HG02981 (cell line): ENCODE results near the gene C1orf105.
"Not testable (repeated sequence)": the region's sequence is repeated elsewhere in the genome, so short reads cannot be mapped to it uniquely, and the experiment has no call there.

Experiments used
- ATAC-seq: cut with Tn5 transposase; IDR thresholded peaks from one replicate; pipeline ENCODE4 v1.9.1; 2021; ENCODE audit warnings: mild to moderate bottlenecking, moderate library complexity; ENCODE audit not compliant: unreplicated experiment

C1orf105 gene

DNA sequence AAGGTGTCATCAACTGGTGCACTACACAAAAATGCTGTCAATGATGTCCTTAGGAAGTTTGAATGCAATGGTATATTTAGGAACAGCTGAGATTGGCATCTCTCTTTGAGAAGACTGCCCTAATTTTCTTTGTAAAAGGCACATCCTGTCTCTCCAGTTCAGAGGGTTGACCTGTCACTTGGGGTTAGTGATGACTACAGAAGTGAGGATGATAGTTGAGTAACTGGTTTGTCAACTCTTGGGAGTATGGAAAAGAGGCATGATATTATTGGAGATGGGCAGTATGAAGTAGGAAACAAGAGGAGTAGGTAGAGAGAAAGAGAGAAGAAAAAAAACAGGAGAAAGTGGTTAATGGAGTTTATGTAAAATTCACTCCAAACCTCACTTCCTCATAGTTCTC is 63.8 kb downstream of the C1orf105 start:
- no peak for ATAC-seq

DNA sequence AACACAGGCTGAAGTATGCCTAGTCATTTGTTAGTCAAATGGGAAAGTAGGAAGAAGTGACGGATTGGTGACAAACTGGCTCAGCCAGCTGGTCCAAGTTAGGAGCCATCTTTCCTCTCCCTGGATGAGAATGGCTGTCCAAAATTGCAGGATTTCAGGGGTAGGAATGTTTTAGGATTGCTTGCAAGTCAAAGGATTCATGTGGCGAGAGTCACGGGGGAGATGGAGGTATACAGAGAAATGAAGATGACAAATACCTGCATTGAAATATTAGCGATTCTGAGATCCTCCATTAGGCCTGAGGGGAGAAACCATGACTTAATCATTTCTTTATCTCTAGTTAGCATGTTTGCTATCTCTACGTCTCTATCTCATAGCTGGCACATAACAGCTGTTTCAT is 65.1 kb downstream of the C1orf105 start:
- ATAC-seq: no peak

DNA sequence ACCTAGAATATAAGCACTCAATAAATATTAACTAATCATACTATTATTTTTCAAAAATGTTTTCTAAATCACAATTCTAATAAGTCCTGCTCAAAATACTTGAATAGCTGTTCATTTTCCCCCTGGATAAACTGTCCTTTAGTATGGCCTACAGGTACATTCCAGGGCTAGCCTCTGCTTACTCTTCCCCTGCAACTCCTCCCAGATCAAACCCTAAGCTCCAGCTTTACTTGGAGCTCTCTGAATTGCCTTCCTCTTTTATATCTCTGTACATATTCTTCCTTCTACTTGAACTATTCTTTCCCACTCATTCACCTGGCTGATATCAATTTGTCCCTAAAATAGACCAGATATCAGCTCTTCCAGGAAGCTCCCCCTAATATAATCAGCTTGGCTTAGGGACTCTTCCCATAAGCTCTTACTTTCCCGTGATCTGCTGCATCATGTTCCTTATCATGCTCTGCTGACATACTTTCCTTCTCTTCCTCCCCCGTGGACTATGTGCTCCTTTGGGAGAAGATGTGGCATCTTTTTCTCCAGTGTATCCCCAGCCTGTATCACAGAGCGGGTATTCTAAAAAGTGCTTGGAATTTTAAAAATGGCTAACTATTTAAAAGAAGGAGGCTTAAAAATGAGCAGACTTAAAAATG is 66.4 kb downstream of the C1orf105 start:
- no peak for ATAC-seq

DNA sequence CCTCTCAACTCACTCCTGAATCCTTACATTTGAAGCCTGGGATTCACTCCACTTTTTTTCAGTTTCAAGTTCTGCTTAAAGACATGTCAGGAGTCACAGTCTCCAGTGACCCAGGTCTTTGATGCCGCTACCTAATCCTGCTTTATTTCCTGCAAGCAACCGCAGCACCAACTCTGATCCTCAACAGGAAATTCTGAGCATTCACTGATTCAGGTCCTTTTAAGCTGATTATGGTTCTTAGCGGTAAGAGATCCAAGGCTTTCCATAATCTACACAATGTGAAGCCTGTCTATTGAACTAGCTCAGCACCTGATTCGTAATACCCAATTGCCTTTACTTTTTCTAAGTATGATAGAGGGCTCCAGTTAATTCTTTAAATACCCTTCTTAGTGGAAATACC is 67.1 kb downstream of the C1orf105 start:
- ATAC-seq: no peak

DNA sequence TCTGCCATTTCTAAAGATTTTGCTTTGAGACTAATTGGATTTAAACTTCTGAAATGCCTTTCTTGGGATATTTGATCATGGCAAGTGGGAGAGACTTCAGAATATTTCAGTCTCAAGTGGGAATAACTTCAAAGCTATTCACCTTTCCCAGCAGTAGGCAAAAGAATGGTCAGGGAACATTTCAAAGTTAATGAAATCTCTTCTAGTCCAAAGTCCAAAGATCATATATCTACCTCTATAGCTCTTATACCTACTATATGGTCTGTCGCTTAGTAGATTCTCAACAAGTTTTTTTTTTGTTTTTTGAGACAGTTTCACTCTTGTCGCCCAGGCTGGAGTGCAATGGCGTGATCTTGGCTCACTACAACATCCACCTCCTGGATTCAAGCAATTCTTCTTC is 67.9 kb downstream of the C1orf105 start:
- no peak for ATAC-seq

DNA sequence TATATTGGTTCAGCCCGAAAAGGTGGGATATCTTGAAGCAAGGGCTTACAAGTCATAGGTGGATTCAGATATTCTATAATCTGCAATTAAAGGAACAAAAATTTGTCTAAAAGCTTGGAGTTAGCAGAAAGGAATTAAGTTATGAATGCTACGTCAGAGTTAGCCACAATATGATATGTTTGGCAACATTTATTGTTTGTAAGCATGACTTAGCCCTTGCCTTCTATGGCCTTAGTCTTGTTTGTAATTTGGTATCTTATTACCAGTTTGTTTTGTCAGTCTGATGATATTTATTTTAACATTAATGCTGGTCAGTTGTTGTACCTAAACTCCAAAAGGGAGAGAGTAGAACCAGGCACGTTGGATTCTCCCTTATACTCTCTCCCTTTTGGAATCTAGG is 69.4 kb downstream of the C1orf105 start:
- ATAC-seq: no peak

DNA sequence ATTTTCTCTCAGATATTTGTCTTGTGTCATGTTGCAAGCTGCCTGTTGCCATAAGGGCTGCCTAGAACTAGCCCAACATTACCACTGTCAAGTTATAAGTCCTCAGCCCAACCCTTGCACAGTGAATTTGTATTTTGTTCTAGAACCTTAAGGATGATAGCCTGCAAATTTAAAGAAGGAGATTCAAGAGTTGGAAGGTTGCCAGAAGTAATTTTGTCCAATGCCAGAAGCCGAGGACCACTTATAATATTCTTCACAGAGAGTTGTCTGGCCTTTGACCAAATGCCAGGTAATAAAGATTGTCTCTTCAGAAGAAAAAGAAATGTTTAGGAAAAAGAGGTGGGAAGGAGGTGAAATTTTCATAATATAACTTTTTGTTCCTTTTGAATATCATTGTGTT is 71.9 kb downstream of the C1orf105 start:
- no peak for ATAC-seq

DNA sequence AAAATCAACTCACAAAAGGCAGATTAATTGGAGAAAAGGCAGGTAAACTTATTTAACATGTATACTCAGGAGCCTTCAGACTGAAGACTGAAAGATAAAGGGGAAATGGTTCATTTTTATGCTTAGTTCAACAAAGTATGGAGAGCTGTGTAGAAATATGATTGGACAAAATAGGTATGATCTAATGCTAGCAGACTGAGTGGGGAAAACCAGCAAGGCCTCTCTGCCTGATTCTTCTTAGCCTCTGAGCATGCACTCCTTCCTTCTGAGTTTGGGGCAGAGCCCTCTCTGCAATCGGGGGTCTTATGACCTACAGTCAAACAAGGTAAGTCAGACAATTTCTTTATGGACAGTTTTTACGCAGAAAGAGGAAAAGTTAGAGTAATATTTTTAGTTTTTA is 73.7 kb downstream of the C1orf105 start:
- ATAC-seq: no peak

DNA sequence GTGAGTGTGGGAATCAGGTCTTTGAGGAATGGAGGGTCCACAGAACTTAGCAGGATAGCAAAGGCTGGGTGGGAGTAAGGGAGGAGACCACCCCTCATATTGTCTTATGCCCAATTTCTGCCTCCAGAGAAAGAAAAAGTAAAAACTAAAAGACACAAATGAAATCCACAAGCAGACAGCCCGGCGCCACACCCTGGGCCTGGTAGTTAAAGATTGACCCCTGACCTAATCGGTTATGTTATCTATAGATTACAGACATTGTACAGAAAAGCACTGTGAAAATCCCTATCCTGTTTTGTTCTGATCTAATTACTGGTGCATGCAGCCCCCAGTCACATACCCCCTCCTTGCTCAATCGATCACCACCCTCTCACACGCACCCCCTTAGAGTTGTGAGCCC is 75.6 kb downstream of the C1orf105 start:
- ATAC-seq: not testable (repeated sequence)

DNA sequence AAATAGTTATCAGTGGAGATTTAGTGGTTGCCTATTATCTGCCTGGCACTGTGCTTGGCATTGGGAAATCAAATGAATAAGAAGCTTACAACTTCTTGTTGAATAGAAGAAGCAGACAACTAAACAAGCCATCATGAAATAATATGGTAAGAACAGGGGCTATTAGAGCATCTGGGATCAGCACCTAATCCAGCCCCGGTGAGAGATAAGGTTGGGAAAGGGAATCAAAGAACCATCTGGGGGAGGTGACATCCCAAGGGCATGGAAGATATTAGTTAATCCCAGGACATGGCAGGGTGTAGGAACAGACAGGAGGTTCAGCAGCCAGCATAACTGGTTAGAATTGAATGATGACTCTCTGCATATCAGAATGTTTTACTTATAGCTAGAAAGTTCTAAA is 76.2 kb downstream of the C1orf105 start:
- ATAC-seq: no peak

DNA sequence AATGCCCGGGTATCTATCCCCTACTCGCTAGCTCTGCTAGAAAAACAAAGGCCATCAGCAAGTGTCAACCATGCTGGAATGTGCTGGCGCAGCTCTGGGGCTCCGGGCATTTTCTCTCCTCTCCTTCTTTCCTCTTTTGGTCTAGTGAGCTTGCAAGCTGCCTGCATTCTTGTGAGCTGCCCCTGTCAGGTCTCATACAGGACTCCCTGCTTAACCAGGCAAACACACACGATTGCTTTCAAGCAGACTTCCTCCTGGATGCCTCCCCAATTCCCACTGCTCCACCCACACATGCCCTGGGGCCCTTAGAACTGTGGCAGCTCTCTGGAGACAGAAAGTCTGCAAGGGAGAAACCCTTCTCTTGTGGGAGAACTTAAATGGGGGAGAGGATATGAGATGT is 76.7 kb downstream of the C1orf105 start:
- ATAC-seq: no peak

DNA sequence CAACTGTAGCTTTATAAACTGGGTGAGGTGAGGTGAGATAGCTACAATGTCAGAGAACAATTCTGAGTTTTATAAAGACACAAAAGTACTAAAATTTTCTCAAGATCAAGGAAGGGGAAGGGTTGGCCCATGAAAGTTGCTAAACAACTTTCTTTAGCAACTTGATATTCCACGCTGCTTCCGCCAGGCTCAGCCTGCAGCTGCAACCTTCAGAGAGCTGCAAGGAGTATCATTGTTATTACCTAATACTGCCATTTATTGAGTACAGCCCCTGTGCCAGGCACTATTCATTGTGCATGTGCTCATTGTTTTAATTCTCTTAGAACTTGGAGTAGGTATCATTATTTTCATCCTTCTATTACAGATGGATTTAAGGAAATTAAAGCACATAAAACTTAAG is 78.4 kb downstream of the C1orf105 start:
- no peak for ATAC-seq

DNA sequence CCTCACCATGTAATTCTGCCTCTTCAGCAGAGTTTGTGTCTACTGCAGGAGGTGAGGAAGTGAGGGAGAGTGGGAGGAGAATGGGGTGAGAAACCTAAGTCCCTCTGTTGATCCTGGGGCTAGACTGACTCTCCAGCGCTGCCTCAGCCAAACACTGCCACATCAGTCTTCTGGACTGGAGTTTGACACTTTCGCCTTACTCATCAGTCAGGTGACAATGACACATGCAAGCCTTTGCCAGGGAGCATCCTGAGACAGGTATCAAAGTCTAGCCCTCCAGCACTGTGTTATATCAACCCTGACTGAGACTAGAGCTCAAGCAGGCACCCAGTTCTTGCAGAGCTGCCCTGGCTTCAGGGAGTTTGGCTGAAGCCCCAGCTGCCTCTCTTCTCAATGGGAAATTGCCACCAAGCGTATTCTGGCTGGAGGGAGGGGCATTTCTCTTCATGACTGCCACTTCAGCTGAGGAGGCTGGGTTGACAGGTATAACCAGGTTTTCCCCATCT is 79.2 kb downstream of the C1orf105 start:
- ATAC-seq: no peak

DNA sequence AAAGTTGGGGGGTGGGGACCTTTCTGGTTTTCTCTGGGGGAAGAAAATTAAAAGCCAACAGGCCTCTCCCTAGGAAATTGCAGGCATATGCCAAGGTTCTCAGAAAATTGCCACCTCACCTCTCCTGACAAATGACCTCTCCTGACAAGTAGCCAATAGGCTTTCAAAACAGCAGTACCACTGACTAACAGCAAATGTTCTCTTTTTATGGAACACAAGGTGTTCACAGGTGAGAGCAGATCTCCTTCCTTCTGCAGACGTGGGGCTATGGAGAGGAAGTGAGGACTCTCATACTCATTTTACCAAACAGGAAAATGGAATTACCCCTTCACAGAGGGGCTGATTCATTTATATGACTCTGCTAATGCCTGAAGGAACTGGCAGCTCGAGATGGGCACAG is 79.7 kb downstream of the C1orf105 start:
- ATAC-seq: no peak

DNA sequence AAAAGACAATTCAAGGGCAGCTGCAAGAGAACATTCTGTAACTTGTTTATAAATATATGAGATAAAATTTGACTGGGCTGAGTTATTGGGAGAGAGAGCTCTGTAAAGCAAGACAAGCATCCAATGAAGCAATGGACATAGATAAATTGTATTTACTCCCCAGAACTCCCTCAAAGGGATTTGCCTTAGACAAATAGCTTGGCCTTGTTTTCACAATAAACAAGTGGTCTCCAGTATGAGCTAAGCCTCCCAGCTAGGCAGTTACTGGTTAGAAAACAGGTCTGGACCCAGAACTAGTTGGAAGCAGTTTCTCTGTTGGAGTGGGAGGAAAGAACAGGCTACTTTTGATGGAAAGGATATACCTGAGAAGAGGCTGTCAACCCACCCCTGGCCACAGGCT is 87.3 kb downstream of the C1orf105 start:
- no peak for ATAC-seq

DNA sequence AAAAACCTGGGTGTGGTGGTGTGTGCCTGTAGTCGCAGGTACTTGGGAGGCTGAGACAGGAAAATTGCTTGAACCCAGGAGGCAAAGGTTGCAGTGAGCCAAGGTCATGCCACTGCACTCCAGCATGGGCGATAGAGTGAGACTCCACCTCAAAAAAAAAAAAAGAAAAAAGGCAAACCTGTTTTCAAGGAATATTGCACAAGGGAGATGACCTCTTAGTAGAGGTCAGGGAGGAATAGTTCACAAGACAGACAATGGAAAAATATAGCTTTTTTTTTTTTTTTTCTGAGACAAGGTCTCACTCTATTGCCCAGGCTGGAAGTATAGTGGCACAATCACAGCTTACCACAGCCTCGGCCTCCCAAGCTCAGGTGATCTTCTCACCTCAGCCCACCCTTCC is 90.0 kb downstream of the C1orf105 start:
- ATAC-seq: no peak

DNA sequence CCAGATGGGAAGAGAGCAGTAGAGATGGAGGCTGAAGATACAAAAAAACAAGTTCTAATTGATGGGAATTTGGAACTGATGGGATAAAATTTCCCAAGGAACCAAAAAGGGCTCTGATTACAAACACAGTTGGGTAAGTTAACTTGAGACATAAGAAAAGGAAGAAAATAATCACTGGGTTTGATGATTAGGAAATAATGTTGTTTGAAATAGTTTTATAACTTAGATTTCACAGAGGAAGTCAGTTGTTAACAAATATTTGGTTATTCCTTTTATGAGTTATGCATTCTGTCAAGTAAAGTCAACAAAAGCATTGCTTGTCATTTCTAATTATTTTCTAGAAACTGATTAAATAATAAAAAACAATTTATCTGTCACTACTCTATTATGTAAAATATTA is 92.1 kb downstream of the C1orf105 start:
- no peak for ATAC-seq

DNA sequence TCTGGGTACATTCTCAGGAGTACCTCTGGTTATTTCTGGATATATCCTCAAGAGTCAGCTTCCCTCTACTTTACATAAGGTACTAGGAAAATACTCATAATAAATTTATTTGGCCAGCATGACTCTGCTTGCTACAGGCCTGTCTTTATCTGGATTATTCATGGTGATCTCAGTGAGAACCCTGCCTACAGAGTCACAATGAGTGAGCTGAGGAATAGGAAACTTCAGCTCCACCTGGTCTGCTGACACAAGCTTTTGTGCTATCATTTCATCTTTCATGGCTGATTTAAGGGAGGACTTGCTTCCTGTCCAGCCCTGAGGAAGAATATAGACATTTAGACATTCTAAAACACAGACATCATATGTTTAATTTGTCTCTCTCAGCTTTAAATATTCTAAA is 93.0 kb downstream of the C1orf105 start:
- no peak for ATAC-seq

DNA sequence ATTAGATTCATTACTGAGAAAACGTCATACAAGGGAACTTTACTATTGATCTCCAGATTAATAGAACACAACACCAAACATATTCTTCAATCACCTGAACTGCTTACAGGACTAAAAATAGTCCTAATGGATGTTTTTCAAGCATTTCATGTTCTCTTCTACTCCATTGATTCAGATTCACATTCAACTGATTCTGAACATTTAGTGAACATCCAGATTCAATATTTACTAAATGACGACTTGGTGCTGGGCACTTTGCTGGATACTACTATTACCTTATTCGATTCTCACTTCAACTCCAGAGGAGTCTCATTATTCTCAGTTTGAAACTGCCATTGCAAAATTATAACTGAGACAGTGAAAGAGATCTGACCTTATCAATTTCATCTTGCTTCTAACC is 93.6 kb downstream of the C1orf105 start:
- ATAC-seq: no peak

DNA sequence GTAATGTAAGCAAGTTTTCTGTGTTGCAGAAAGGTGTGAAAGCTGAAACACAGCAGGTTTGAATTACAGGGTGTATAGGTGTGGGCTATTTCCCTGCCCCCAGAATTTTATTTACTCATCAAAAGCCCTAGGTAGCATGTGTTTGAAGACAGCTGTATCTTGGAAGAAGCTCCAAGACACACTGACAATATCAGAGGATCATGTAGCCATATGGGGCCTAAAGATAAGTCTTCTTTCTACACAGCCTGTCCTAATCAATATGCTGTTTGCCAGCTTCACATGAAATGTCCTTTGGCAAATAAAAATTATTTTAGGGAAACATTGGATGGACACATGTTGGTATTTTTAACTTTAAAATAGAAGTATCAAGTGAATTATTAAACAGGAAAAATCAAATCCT is 95.0 kb downstream of the C1orf105 start:
- no peak for ATAC-seq

DNA sequence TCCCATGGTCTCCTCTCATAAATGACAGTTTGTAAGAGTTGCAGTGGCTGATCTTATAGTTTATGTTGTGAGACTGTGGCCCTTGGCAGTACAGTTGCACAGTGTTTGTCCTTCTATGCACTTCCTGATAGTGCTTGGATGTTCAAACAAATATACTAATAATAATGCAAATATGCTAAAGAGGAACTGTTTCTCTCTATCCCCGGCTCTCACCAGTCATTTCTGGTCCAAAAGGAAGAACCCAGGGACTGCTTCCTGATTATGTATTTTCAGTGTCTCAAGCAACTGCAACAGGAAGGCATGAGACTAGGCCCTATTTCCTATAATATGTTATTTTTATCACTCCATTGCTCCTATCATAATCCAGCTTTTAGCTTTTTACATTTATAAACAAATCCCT is 95.4 kb downstream of the C1orf105 start:
- ATAC-seq: no peak

DNA sequence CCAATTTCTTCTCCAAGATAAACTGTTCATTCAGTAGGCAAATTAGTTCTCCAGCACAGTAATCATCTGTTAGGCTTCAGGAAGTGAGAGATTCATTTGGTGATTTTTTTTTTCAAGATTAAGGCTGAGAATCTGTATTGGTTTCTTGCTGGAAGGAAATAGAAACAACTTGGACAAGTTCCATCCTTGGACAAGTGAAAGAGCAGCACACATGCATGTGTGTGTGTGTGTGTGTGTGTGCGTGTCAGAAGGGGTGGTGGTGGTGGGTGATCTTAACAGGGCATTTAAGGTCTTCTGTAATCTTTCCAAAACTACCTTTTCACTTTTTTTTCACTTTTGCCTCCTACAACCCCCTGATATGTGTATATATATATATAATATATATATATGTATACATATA is 96.6 kb downstream of the C1orf105 start:
- no peak for ATAC-seq

DNA sequence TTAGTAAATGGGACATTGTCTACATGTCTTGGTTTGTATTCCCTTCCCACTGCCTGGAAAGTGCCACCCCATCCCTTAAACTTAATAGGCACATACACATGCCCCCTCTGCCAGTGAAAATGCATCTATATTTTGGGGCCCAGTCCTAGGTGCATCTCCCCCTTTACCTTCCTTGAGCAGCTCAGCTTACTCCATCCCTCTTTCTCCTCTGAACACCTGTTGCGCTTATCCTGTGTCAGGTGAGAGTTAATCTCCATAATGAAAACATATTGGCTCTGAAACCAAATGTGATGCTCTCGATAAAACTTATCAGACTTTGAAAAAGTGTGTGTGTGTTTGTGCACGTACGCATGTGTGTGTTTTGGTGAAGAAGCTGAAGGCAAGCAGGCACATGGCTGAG is 97.1 kb downstream of the C1orf105 start:
- ATAC-seq: no peak
